HG03378 (cell line): Measurements from ENCODE around the gene GPHN.
"Not testable (repeated sequence)": the region's sequence is repeated elsewhere in the genome, so short reads cannot be mapped to it uniquely, and the experiment has no call there.

Experiments
- ATAC-seq: cut with Tn5 transposase; IDR thresholded peaks from one replicate; pipeline ENCODE4 v1.9.1; 2021; ENCODE audit warnings: mild to moderate bottlenecking, moderate library complexity; ENCODE audit not compliant: unreplicated experiment

GPHN gene

GRCh38 chr14:66651536-66652220, 143.7 kb downstream of the GPHN start:
- ATAC-seq, result no peak

- no peak for ATAC-seq
Observed at GRCh38 chr14:66652525-66653106, 144.7 kb downstream of the GPHN start.

GRCh38 chr14:66657780-66658179, 149.8 kb downstream of the GPHN start:
- ATAC-seq, result no peak

- ATAC-seq, result no peak
Observed at GRCh38 chr14:66662374-66662773, 154.4 kb downstream of the GPHN start.

- no peak for ATAC-seq
Observed at GRCh38 chr14:66677780-66678179, 169.8 kb downstream of the GPHN start.

GRCh38 chr14:66680216-66680615, 172.3 kb downstream of the GPHN start:
- ATAC-seq, result no peak

GRCh38 chr14:66696326-66696725, 188.4 kb downstream of the GPHN start:
- no peak for ATAC-seq

- ATAC-seq, result no peak
Observed at GRCh38 chr14:66698503-66698902, 190.6 kb downstream of the GPHN start.

- no peak for ATAC-seq
Observed at GRCh38 chr14:66701813-66702212, 193.9 kb downstream of the GPHN start.

GRCh38 chr14:66708267-66708666, 200.3 kb downstream of the GPHN start:
- no peak for ATAC-seq

- ATAC-seq, result no peak
Observed at GRCh38 chr14:66709291-66709690, 201.3 kb downstream of the GPHN start.

- ATAC-seq, result not testable (repeated sequence)
Observed at GRCh38 chr14:66714291-66714690, 206.3 kb downstream of the GPHN start.

GRCh38 chr14:66715313-66715712, 207.4 kb downstream of the GPHN start:
- ATAC-seq, result not testable (repeated sequence)

- ATAC-seq, result no peak
Observed at GRCh38 chr14:66716227-66716626, 208.3 kb downstream of the GPHN start.

- no peak for ATAC-seq
Observed at GRCh38 chr14:66717561-66718140, 209.7 kb downstream of the GPHN start.

- ATAC-seq, result no peak
Observed at GRCh38 chr14:66724996-66725395, 217.0 kb downstream of the GPHN start.

GRCh38 chr14:66731298-66731697, 223.4 kb downstream of the GPHN start:
- not testable (repeated sequence) for ATAC-seq

GRCh38 chr14:66735853-66736252, 227.9 kb downstream of the GPHN start:
- ATAC-seq, result no peak

GRCh38 chr14:66739826-66740225, 231.9 kb downstream of the GPHN start:
- ATAC-seq, result no peak

- no peak for ATAC-seq
Observed at GRCh38 chr14:66745078-66745477, 237.1 kb downstream of the GPHN start.

GRCh38 chr14:66746316-66747006, 238.5 kb downstream of the GPHN start:
- no peak for ATAC-seq

- peak; percentile 58 for ATAC-seq
Observed at GRCh38 chr14:66752109-66752508, 244.2 kb downstream of the GPHN start.
